ENCODE measurements around the gene PITRM1. TPM values are rescaled to one million over a fixed set of nuclear protein-coding genes. Genes with fewer than 3 reads are reported as not detected.

Gene PITRM1
- total RNA-seq, 1 donor from 2014 or later = 84.9 TPM

DNA sequence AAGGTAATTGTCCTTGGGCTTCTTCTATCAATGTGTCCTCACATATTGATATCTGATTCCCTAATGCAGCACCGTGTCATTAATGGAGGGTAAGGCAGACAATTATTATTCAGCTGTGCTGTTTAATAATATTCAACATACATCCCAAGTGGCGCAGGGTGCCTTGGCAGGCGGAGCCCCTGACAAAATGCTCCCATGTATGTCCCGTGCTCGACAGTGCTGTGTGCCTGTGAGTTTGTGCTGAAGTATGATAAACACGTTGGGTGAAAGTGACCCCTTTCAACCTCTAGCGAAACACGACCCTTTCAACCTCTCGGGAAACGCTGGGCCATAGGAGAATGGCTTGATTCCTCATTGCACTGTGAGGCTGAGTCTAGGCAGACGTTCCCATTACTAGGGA, 73.9 kb downstream of the PITRM1 start:
- Mint-ChIP-seq H3K27me3 (ENCODE audit: low read depth) (no peaks in the 10 kb centered on the region), H3K36me3 (ENCODE audit: low read depth) (peaks cover 30% of the 10 kb centered on the region), H3K4me1 (ENCODE audit: low read depth) (peaks cover 50% of the 10 kb centered on the region), H3K9me3 (ENCODE audit: low read depth) (no peaks in the 10 kb centered on the region), H3K4me3 (ENCODE audit: unreplicated experiment) (no peak overlapping the region), H3K27ac (ENCODE audit: unreplicated experiment) (peak overlapping the region; percentile 79)
- peak; percentile 38 for DNase-seq (ENCODE audit: low spot score)
- TF ChIP-seq, protein P1, sequence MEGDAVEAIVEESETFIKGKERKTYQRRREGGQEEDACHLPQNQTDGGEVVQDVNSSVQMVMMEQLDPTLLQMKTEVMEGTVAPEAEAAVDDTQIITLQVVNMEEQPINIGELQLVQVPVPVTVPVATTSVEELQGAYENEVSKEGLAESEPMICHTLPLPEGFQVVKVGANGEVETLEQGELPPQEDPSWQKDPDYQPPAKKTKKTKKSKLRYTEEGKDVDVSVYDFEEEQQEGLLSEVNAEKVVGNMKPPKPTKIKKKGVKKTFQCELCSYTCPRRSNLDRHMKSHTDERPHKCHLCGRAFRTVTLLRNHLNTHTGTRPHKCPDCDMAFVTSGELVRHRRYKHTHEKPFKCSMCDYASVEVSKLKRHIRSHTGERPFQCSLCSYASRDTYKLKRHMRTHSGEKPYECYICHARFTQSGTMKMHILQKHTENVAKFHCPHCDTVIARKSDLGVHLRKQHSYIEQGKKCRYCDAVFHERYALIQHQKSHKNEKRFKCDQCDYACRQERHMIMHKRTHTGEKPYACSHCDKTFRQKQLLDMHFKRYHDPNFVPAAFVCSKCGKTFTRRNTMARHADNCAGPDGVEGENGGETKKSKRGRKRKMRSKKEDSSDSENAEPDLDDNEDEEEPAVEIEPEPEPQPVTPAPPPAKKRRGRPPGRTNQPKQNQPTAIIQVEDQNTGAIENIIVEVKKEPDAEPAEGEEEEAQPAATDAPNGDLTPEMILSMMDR (IDR thresholded peaks at IDR 0.05) = no peak

DNA sequence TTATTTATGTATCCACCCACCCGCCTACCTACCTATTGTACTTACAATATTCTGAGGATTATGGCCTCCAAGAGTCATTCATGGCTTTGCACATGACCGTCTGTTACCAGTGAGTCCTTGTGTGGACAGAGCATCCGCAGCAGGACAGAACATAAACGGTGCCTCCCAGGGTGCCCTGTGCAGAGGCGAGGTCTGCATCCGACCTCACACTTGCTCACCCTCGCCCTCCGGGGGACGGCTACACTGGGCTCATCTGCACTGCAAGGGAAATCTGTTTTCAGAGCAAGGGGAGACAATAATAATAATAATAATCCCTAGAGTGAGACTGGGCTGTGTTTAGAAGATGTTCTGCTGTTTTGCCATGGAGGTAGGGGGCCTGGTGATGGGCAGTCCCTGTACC, 75.4 kb downstream of the PITRM1 start:
- peaks cover 64% of the 10 kb centered on the region for H3K4me1 Mint-ChIP-seq (ENCODE audit: low read depth)
- no peak overlapping the region for H3K4me3 Mint-ChIP-seq (ENCODE audit: unreplicated experiment)

DNA sequence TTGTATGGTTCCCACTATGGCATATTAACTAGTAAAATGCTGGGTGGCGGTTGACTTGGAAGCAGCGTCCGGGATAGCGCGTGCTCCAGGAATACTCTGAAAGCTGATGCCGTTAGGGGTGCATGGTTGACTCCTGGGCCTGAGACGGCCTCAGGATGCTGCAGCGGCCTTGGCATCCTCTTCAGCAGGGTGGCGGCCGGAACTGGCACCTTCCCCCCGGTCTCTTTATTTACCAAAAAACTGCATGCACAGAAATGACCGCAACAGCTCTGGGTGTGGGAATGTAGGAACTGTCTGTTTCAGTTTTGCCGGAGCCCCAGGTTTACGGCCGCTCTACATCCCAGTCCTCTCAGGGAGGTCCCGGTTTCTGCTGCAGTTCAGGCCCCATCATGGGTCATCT, 76.4 kb downstream of the PITRM1 start:
- Mint-ChIP-seq H3K4me1 (ENCODE audit: low read depth) (peaks cover 74% of the 10 kb centered on the region), H3K27me3 (ENCODE audit: low read depth) (no peaks in the 10 kb centered on the region), H3K27ac (ENCODE audit: unreplicated experiment) (peak overlapping the region; percentile 92), H3K36me3 (ENCODE audit: low read depth) (peaks cover 20% of the 10 kb centered on the region), H3K9me3 (ENCODE audit: low read depth) (no peaks in the 10 kb centered on the region), H3K4me3 (ENCODE audit: unreplicated experiment) (no peak overlapping the region)
- DNase-seq (ENCODE audit: low spot score) = no peak
- TF ChIP-seq, protein P1 (IDR thresholded peaks at IDR 0.05) = no peak

More for the DNA sequence above, 75.4 kb downstream of the PITRM1 start:
- TF ChIP-seq, protein P1 (IDR thresholded peaks at IDR 0.05) = no peak
- DNase-seq (ENCODE audit: low spot score) = no peak
- peak overlapping the region; percentile 91 for H3K27ac Mint-ChIP-seq (ENCODE audit: unreplicated experiment)
- no peaks in the 10 kb centered on the region for H3K9me3 Mint-ChIP-seq (ENCODE audit: low read depth)
- H3K27me3 Mint-ChIP-seq (ENCODE audit: low read depth) = no peaks in the 10 kb centered on the region
- H3K36me3 Mint-ChIP-seq (ENCODE audit: low read depth) = peaks cover 21% of the 10 kb centered on the region

DNA sequence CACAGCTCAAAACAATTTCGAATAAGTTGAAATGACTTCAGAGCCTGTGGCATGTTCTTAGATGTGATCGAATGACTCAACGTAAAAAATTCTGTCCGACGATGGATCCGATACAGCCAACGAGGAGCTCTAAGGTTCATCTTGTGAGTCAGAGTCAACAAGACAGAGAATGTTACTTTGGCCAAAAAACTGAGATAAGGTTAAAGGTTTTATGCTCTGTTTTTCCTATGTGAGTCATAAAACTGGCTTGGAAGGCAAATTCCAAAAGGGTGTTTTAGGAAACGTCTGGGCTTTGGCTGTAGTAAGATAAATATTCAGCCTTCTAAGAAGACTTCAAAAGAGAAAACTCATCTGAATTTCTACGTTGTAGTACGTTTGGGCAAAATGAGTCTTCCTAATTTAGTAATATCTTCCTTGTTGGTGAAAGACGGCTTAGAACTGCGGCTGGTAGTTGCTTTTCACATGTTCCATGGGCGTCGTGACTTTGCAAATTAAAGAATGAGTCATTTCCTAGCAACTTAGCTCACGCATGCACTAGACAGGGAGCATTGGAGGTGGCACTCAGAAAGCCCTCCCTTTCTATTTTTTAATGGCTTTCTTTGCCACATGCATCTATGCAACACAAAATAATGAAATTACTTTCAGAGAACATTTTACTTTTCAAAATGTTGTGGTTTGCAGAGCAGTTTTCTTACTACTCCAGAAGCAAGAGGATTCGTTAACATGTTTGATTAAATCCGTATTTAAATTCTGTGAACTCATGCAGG, 77.0 kb downstream of the PITRM1 start:
- Mint-ChIP-seq H3K4me1 (ENCODE audit: low read depth) (peaks cover 80% of the 10 kb centered on the region), H3K27ac (ENCODE audit: unreplicated experiment) (peak overlapping the region; percentile 92), H3K36me3 (ENCODE audit: low read depth) (peaks cover 18% of the 10 kb centered on the region), H3K27me3 (ENCODE audit: low read depth) (no peaks in the 10 kb centered on the region), H3K9me3 (ENCODE audit: low read depth) (no peaks in the 10 kb centered on the region), H3K4me3 (ENCODE audit: unreplicated experiment) (peak overlapping the region; percentile 21)
- TF ChIP-seq, protein P1 (IDR thresholded peaks at IDR 0.05) = no peak
- no peak for DNase-seq (ENCODE audit: low spot score)

DNA sequence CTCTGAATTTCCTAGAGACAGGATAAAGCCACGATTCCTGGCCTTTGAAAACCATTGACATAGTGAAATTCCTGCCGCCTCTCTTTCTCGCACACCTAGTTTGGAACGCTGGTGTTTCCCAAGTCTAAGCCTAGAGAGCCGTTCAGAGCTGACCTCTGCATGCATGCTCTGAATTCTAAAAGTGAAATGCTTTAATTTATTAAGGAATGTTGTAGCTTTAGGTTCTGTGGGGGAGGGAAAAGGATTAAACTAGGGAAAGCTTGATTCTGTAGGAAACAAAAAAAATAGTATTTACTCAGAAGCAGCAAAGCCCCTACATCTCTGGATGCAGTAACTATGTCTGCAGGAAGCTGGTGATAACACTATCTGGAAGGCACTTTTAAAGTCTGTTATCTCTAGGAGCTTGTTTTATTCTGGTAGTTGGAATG, 78.0 kb downstream of the PITRM1 start:
- Mint-ChIP-seq H3K4me3 (ENCODE audit: unreplicated experiment) (peak overlapping the region; percentile 39), H3K27me3 (ENCODE audit: low read depth) (no peaks in the 10 kb centered on the region), H3K4me1 (ENCODE audit: low read depth) (peaks cover 86% of the 10 kb centered on the region), H3K9me3 (ENCODE audit: low read depth) (no peaks in the 10 kb centered on the region), H3K27ac (ENCODE audit: unreplicated experiment) (peak overlapping the region; percentile 92), H3K36me3 (ENCODE audit: low read depth) (peaks cover 10% of the 10 kb centered on the region)
- DNase-seq (ENCODE audit: low spot score) = no peak
- TF ChIP-seq, protein P1 (IDR thresholded peaks at IDR 0.05) = no peak

Data from chondrocyte (in vitro differentiated cells).